ENCODE measurements around the gene MFSD11.

- peak in 1 of 2 donors; percentile 92 for TF ChIP-seq POLR2AphosphoS5 (IDR thresholded peaks at IDR 0.05; ENCODE audit: insufficient read depth in 1 of 2, low read depth in 1 of 2)
- TF ChIP-seq CTCF (IDR thresholded peaks at IDR 0.05): peak; percentile 55 to 83 (median 67)
Measured at GRCh38 chr17:76726776-76727718, 10.9 kb upstream of the MFSD11 start, which contains the start of gene METTL23.
